ENCODE results near the gene GPR162.

GRCh38 chr12:6817662-6818157 lies 3.9 kb upstream of the GPR162 start:
- TF ChIP-seq CTCF (IDR thresholded peaks at IDR 0.05 in 4 of 5, conservative IDR thresholded peaks at IDR 0.05 in 1 of 5) (no peak), POLR2A (IDR thresholded peaks at IDR 0.05) (no peak)

All from gastrocnemius medialis (tissue), 4 donors.